GM23248 (cell line): ENCODE data around the gene FAM193A.
"Not testable (repeated sequence)": the region's sequence is repeated elsewhere in the genome, so short reads cannot be mapped to it uniquely, and the experiment has no call there.

Experiments
- EZH2 ChIP-seq: fragments of 200-600 bp; sonication (generic); IDR thresholded peaks from 2 replicates; pipeline ENCODE4 v1.6.1; 2018; ENCODE audit warnings: antibody characterized with exemption, mild to moderate bottlenecking; ENCODE audit not compliant: insufficient read depth, poor library complexity, severe bottlenecking
- EZH2phosphoT487 ChIP-seq: fragments of 200-600 bp; sonication (generic); IDR thresholded peaks from 2 replicates; pipeline ENCODE4 v1.6.1; 2018; ENCODE audit warnings: antibody characterized with exemption, moderate library complexity, mild to moderate bottlenecking, low read depth; ENCODE audit not compliant: insufficient read depth

- TF ChIP-seq EZH2, EZH2phosphoT487: not testable (repeated sequence)
Observed at GRCh38 chr4:2780643-2781042, 244.2 kb downstream of the FAM193A start.
